Measurements from ENCODE around the gene TWNK. TPM values are rescaled to one million over a fixed set of nuclear protein-coding genes. Genes with fewer than 3 reads are reported as not detected.
A peak's percentile ranks its signal among the peaks of the same experiment; 100 is the strongest.

The TWNK gene
- total RNA-seq, 1 experiment from 2014 or later, result 38.7 TPM

DNA sequence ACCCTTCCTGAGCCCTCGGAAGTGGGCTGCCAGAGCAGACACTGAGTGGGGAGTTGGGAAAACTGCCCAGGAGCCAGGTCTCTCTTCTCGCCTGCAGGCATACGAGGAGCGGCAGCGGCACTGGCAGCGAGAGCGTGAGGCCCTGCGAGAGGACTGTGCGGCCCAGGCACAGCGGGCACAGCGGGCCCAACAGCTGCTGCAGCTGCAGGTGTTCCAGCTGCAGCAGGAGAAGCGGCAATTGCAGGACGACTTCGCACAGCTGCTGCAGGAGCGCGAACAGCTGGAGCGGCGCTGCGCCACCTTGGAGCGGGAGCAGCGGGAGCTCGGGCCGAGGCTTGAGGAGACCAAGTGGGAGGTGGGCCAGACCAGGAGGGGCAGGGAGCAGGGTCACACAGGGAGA lies 18.0 kb downstream of the TWNK start:
- Mint-ChIP-seq H3K27me3 (ENCODE audit: low read depth) (no peaks in the 10 kb centered on the region; the same call in 1 of the 2 replicates), H3K36me3 (ENCODE audit: insufficient read depth in 1 of 3, low read depth in 3 of 3) (peaks cover 19 to 46% (median 41%) of the 10 kb centered on the region in 3 experiments; a peak in 6 of 7 replicates), H3K9me3 (no peaks in the 10 kb centered on the region), H3K27ac (peak overlapping the region in 1 of 3 experiments; percentile 68; a peak in 1 of 7 replicates), H3K4me1 (peaks cover 10 to 27% of the 10 kb centered on the region in 2 experiments), H3K4me3 (no peak overlapping the region)
- H2BK120ac ChIP-seq (ENCODE audit: low read depth, low read length, poor library complexity, severe bottlenecking), result no peak overlapping the region
- TF ChIP-seq, protein P1, sequence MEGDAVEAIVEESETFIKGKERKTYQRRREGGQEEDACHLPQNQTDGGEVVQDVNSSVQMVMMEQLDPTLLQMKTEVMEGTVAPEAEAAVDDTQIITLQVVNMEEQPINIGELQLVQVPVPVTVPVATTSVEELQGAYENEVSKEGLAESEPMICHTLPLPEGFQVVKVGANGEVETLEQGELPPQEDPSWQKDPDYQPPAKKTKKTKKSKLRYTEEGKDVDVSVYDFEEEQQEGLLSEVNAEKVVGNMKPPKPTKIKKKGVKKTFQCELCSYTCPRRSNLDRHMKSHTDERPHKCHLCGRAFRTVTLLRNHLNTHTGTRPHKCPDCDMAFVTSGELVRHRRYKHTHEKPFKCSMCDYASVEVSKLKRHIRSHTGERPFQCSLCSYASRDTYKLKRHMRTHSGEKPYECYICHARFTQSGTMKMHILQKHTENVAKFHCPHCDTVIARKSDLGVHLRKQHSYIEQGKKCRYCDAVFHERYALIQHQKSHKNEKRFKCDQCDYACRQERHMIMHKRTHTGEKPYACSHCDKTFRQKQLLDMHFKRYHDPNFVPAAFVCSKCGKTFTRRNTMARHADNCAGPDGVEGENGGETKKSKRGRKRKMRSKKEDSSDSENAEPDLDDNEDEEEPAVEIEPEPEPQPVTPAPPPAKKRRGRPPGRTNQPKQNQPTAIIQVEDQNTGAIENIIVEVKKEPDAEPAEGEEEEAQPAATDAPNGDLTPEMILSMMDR (conservative IDR thresholded peaks at IDR 0.05), result no peak
- no peak overlapping the region for H3T11ph ChIP-seq (ENCODE audit: low read length)
- no peak overlapping the region for H2AFZ ChIP-seq (ENCODE audit: low read length)
- H3K4me1 ChIP-seq (ENCODE audit: insufficient read depth, low read length), result no peaks in the 10 kb centered on the region
- H3K18ac ChIP-seq (ENCODE audit: insufficient read length, low read depth, low read length), result no peak overlapping the region
- no CpG with 5 or more reads among the region's 23 CpGs for WGBS (ENCODE audit: extremely low coverage, insufficient read length, low lambda C conversion rate)
- no peak overlapping the region for H4K5ac ChIP-seq (ENCODE audit: insufficient read length, low read depth, low read length)
- H2BK12ac ChIP-seq (ENCODE audit: insufficient read length, low read depth, low read length), result no peak overlapping the region
- no peak overlapping the region for H2BK20ac ChIP-seq (ENCODE audit: low read depth, low read length, poor library complexity, severe bottlenecking)
- no peak overlapping the region for H4K8ac ChIP-seq (replicated peaks; ENCODE audit: insufficient read length, low read depth, low read length)
- H3K23me2 ChIP-seq (ENCODE audit: insufficient read length, low read depth, low read length, poor library complexity, severe bottlenecking), result peaks cover 5% of the 10 kb centered on the region
- H2BK5ac ChIP-seq (ENCODE audit: insufficient read length, low read length), result no peak overlapping the region
- no peak overlapping the region for H3K14ac ChIP-seq (ENCODE audit: insufficient read depth, low read length)
- H3K79me2 ChIP-seq (ENCODE audit: insufficient read depth, low read length), result no peaks in the 10 kb centered on the region; the same call in 1 of the 2 replicates
- H3K56ac ChIP-seq (ENCODE audit: insufficient read length, low read depth, low read length), result no peak overlapping the region
- H3K4ac ChIP-seq (ENCODE audit: low read depth, low read length), result no peak overlapping the region
- no peak overlapping the region for H2AK5ac ChIP-seq (ENCODE audit: insufficient read length, low read length)
- H3K79me1 ChIP-seq (ENCODE audit: insufficient read depth, low read depth, low read length, poor library complexity, severe bottlenecking), result no peaks in the 10 kb centered on the region
- no peak overlapping the region for H2BK15ac ChIP-seq (ENCODE audit: low read depth, low read length)
- no peak overlapping the region for H3K27ac ChIP-seq (ENCODE audit: insufficient read length, low read depth, low read length)
- no peak overlapping the region for H3K23ac ChIP-seq (ENCODE audit: insufficient read length, low read depth, low read length)
- no peak for DNase-seq
- no peaks in the 10 kb centered on the region for H3K9me3 ChIP-seq (ENCODE audit: control insufficient read depth, low read depth, low read length)
- no peaks in the 10 kb centered on the region for H4K20me1 ChIP-seq (ENCODE audit: control insufficient read depth, insufficient read depth, insufficient read length)
- no peak overlapping the region for H3K9ac ChIP-seq (ENCODE audit: extremely low read depth, insufficient read length, low read length)
- no peak overlapping the region for H4K91ac ChIP-seq (ENCODE audit: insufficient read length, low read depth, low read length)
- H3K4me2 ChIP-seq (ENCODE audit: insufficient read depth, insufficient read length, low read length), result no peak overlapping the region
- no peaks in the 10 kb centered on the region for H3K27me3 ChIP-seq (ENCODE audit: insufficient read depth, low read length)
